ENCODE data around the gene SLC44A3. TPM values are rescaled to one million over a fixed set of nuclear protein-coding genes. Genes with fewer than 3 reads are reported as not detected.

SLC44A3 gene
- polyA plus RNA-seq, 3 donors, result not detected

DNA sequence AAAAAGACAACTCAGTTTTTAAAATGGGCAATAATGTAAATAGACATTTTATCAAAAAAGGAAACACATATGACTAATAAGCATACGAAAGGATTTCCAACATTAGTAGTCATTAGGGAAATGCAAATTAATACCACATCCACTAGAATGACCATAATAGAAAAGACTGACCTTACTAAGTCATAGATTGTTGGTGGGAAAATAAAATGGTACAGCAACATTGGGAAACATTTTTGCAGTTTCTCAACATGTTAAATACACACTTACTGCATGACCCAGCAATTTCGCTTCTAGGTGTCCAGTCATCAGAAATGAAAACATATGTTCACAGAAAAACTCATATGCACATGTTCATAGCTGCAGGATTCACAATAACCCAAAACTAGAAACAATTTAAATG is 29.9 kb upstream of the SLC44A3 start:
- no peak overlapping the region for H3K4me2 ChIP-seq (replicated peaks; ENCODE audit: extremely low read depth, low read length, poor library complexity, severe bottlenecking)
- TF ChIP-seq, protein P1, sequence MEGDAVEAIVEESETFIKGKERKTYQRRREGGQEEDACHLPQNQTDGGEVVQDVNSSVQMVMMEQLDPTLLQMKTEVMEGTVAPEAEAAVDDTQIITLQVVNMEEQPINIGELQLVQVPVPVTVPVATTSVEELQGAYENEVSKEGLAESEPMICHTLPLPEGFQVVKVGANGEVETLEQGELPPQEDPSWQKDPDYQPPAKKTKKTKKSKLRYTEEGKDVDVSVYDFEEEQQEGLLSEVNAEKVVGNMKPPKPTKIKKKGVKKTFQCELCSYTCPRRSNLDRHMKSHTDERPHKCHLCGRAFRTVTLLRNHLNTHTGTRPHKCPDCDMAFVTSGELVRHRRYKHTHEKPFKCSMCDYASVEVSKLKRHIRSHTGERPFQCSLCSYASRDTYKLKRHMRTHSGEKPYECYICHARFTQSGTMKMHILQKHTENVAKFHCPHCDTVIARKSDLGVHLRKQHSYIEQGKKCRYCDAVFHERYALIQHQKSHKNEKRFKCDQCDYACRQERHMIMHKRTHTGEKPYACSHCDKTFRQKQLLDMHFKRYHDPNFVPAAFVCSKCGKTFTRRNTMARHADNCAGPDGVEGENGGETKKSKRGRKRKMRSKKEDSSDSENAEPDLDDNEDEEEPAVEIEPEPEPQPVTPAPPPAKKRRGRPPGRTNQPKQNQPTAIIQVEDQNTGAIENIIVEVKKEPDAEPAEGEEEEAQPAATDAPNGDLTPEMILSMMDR (IDR thresholded peaks at IDR 0.05), result no peak
- no peaks in the 10 kb centered on the region for H3K27me3 ChIP-seq (ENCODE audit: control insufficient read depth in 2 of 2, insufficient read depth in 2 of 2, low read length in 2 of 2)
- Mint-ChIP-seq H3K36me3 (no peaks in the 10 kb centered on the region), H3K9me3 (peaks cover 0 to 3% (median 0%) of the 10 kb centered on the region in 7 donors), H3K4me3 (no peak overlapping the region), H3K4me1 (peaks cover 36% of the 10 kb centered on the region), H3K27ac (peak overlapping the region in 2 of 7 donors; percentile 7 to 86), H3K27me3 (ENCODE audit: low read depth in 3 of 3) (peaks cover 0 to 1% (median 0%) of the 10 kb centered on the region in 3 donors)
- no peaks in the 10 kb centered on the region for H3K9me3 ChIP-seq (replicated peaks in 1 of 2; ENCODE audit: control insufficient read depth in 1 of 2, insufficient read depth in 1 of 2, low read length in 2 of 2)
- no peak overlapping the region for H3K9ac ChIP-seq (ENCODE audit: insufficient read depth, low read length, poor library complexity, severe bottlenecking)
- no peaks in the 10 kb centered on the region for H3K36me3 ChIP-seq (replicated peaks in 1 of 2; ENCODE audit: control insufficient read depth in 1 of 2, insufficient read depth in 2 of 2, low read length in 2 of 2)
- H3K79me2 ChIP-seq (ENCODE audit: insufficient read depth, low read length), result no peaks in the 10 kb centered on the region
- DNase-seq, result peak; percentile 64 to 91 (median 81)
- H3K27ac ChIP-seq (ENCODE audit: low read depth in 1 of 2, low read length in 2 of 2), result peak overlapping the region in 1 of 2 donors; percentile 47
- H2AFZ ChIP-seq (ENCODE audit: insufficient read depth, low read depth, low read length, poor library complexity, severe bottlenecking), result no peak overlapping the region
- H3K4me3 ChIP-seq (replicated peaks in 1 of 3; ENCODE audit: low read depth in 2 of 3, low read length in 3 of 3), result no peak overlapping the region
- intact Hi-C loops (cut with micrococcal nuclease), result loop anchor here (5.0 kb wide), 3 partner anchors 33 to 248 kb away; partner anchors contain the start of gene F3 (in 1 of the 2)
- WGBS (ENCODE audit: insufficient coverage), result 25% methylated on average over 1 of the region's 2 CpGs
- no peaks in the 10 kb centered on the region for H4K20me1 ChIP-seq (ENCODE audit: insufficient read depth, low read length)
- peaks cover 35 to 40% of the 10 kb centered on the region in 2 donors for H3K4me1 ChIP-seq (ENCODE audit: control insufficient read depth in 1 of 2, insufficient read depth in 2 of 2, low read length in 2 of 2)

DNA sequence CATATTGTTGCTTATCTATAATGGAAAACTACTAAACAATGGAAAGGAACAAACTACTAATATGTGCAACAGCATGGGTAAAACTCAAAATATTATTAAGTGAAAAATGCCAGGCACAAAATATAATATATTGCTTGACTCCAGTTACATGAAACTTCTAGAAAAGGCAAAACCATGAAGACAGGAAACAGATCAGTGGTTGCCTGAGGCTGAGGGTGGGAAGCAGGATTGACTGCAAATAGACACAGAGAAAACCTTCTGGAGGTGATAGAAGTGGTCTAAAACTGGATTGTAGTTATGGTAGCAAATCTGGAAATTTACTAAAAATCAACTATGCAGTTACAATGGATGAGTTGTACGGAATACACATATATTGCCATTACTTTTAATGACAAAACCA is 29.5 kb upstream of the SLC44A3 start:
- H3K27me3 Mint-ChIP-seq (ENCODE audit: low read depth in 3 of 3), result peaks cover 0 to 1% (median 0%) of the 10 kb centered on the region in 3 donors
- Histone ChIP-seq H3K27me3 (ENCODE audit: control insufficient read depth in 2 of 2, insufficient read depth in 2 of 2, low read length in 2 of 2) (no peaks in the 10 kb centered on the region), H3K4me2 (replicated peaks; ENCODE audit: extremely low read depth, low read length, poor library complexity, severe bottlenecking) (no peak overlapping the region), H4K20me1 (ENCODE audit: insufficient read depth, low read length) (no peaks in the 10 kb centered on the region), H3K4me1 (ENCODE audit: control insufficient read depth in 1 of 2, insufficient read depth in 2 of 2, low read length in 2 of 2) (peaks cover 40 to 45% of the 10 kb centered on the region in 2 donors), H3K79me2 (ENCODE audit: insufficient read depth, low read length) (no peaks in the 10 kb centered on the region), H3K9me3 (replicated peaks in 1 of 2; ENCODE audit: control insufficient read depth in 1 of 2, insufficient read depth in 1 of 2, low read length in 2 of 2) (no peaks in the 10 kb centered on the region), H3K27ac (ENCODE audit: low read depth in 1 of 2, low read length in 2 of 2) (peak overlapping the region in 1 of 2 donors; percentile 47), H2AFZ (ENCODE audit: insufficient read depth, low read depth, low read length, poor library complexity, severe bottlenecking) (no peak overlapping the region), H3K36me3 (replicated peaks in 1 of 2; ENCODE audit: control insufficient read depth in 1 of 2, insufficient read depth in 2 of 2, low read length in 2 of 2) (no peaks in the 10 kb centered on the region), H3K9ac (ENCODE audit: insufficient read depth, low read length, poor library complexity, severe bottlenecking) (no peak overlapping the region), H3K4me3 (replicated peaks in 1 of 3; ENCODE audit: low read depth in 2 of 3, low read length in 3 of 3) (no peak overlapping the region)
- no peaks in the 10 kb centered on the region for H3K36me3 Mint-ChIP-seq
- no CpG with 5 or more reads among the region's 1 CpG for WGBS (ENCODE audit: insufficient coverage)
- TF ChIP-seq, protein P1 (IDR thresholded peaks at IDR 0.05), result no peak
- peaks cover 39% of the 10 kb centered on the region for H3K4me1 Mint-ChIP-seq
- intact Hi-C loops (cut with micrococcal nuclease), result loop anchor here (5.0 kb wide), 3 partner anchors 33 to 248 kb away; partner anchors contain the start of gene F3 (in 1 of the 2)
- peaks cover 0 to 2% (median 0%) of the 10 kb centered on the region in 7 donors for H3K9me3 Mint-ChIP-seq
- no peak overlapping the region for H3K4me3 Mint-ChIP-seq
- DNase-seq, result no peak
- H3K27ac Mint-ChIP-seq, result peak overlapping the region in 1 of 7 donors; percentile 61
